NOMO-1 (cell line): Measurements from ENCODE around the gene UBE3C.
"Not testable (repeated sequence)": the region's sequence is repeated elsewhere in the genome, so short reads cannot be mapped to it uniquely, and the experiment has no call there.

Experiments used
- DNase-seq, 2 experiments: peaks; one replicate each; lab custom pipeline; 2025; ENCODE audit not compliant: unreplicated experiment in 2 of 2; lab: John Stamatoyannopoulos, UW

The UBE3C gene

GRCh38 chr7:157233677-157234076 is 95.0 kb downstream of the UBE3C start:
- DNase-seq: no peak

GRCh38 chr7:157234271-157234670 is 95.5 kb downstream of the UBE3C start:
- DNase-seq: no peak

- no peak for DNase-seq
These were observed 96.9 kb downstream of the UBE3C start for GRCh38 chr7:157235357-157236333.

GRCh38 chr7:157238087-157238486 is 99.4 kb downstream of the UBE3C start:
- DNase-seq: no peak

GRCh38 chr7:157239571-157240270 is 101.0 kb downstream of the UBE3C start:
- no peak for DNase-seq

GRCh38 chr7:157241631-157242030 is 102.9 kb downstream of the UBE3C start:
- DNase-seq: no peak

- DNase-seq: no peak
These were observed 106.0 kb downstream of the UBE3C start for GRCh38 chr7:157244516-157245294.

- DNase-seq: no peak
These were observed 107.3 kb downstream of the UBE3C start for GRCh38 chr7:157246052-157246451.

GRCh38 chr7:157248659-157249058 is 109.9 kb downstream of the UBE3C start:
- DNase-seq: no peak

- peak in 1 of 2 experiments; percentile 25 for DNase-seq
These were observed 112.0 kb downstream of the UBE3C start for GRCh38 chr7:157250605-157251228.

- not testable (repeated sequence) for DNase-seq
These were observed 113.1 kb downstream of the UBE3C start for GRCh38 chr7:157251817-157252216.

GRCh38 chr7:157253850-157254249 is 115.1 kb downstream of the UBE3C start:
- no peak for DNase-seq

- DNase-seq: not testable (repeated sequence)
These were observed 116.1 kb downstream of the UBE3C start for GRCh38 chr7:157254781-157255180.

GRCh38 chr7:157255201-157255606 is 116.5 kb downstream of the UBE3C start:
- no peak for DNase-seq

GRCh38 chr7:157263156-157263555 is 124.4 kb downstream of the UBE3C start:
- no peak for DNase-seq

- no peak for DNase-seq
These were observed 126.3 kb downstream of the UBE3C start for GRCh38 chr7:157265051-157265450.

GRCh38 chr7:157266272-157266671 is 127.5 kb downstream of the UBE3C start:
- DNase-seq: no peak

GRCh38 chr7:157267516-157267915 is 128.8 kb downstream of the UBE3C start:
- no peak for DNase-seq

- no peak for DNase-seq
These were observed 129.2 kb downstream of the UBE3C start for GRCh38 chr7:157267956-157268355.

- DNase-seq: no peak
These were observed 129.8 kb downstream of the UBE3C start for GRCh38 chr7:157268540-157268939.
